Glomerular visceral epithelial cell (primary cell): ENCODE data around the gene EEFSEC.

Experiments used
- DNase-seq: peaks from one replicate; pipeline ENCODE4 v3.0.0-alpha.2; 2016; ENCODE audit errors: extremely low spot score

EEFSEC gene

GRCh38 chr3:128185630-128186447 is 32.6 kb downstream of the EEFSEC start:
- no peak for DNase-seq

DNA sequence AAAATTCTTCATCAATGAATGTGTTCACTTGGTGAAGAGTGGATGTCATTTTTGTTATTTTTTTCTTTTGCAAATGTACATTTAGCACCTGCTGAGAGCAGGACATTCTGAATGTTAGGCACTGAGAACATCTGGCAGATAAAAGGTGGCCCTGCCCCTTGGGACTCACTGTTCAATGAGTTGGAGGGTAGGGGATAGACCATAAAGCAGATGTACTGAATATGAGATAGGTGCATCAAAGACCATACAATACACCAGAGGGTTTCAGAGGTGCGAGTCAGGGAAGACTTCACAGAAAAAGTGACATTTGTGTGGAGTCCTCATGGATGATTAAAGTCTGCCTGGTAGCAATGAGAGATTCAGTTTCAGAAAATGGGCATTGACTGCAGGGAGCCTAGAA is 34.2 kb downstream of the EEFSEC start:
- no peak for DNase-seq

- no peak for DNase-seq
Measured at GRCh38 chr3:128188326-128188725, 35.0 kb downstream of the EEFSEC start.

DNA sequence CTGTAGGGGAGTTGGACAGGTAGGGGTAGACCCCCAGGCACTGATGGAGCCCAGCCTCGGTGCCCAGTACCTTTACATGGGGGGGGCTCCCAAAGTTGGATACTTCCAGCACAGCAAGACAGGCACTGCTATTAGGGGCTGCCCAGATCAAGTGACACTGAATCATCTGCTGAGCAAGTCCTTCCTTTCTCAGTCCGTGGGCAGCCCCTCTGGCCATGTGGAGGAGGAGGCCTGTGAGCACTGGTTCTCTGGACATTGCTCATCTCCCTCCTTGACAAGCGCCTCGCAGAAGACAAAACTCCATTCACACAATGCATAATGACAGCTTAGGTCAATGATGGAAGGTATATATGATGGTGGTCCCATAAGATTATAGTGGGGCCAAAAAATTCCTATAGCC is 35.7 kb downstream of the EEFSEC start:
- no peak for DNase-seq

DNA sequence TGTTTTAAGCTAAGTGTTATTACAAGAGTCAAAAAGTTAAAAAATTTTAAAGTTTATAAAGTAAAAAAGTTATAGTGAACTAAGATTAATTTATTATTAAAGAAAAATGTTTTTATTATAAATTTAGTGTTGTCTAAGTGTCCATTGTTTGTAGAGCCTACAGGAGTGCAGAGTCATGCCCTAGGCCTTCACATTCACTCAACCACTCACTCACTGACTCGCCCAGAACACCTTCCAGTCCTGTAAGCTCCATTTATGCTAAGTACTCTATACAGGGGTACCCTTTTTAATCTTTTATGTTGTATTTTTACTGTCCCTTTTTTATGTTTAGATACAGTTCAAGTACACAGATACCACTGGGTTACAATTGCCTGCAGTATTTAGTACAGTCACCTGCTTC is 37.2 kb downstream of the EEFSEC start:
- peak; percentile 2 for DNase-seq

GRCh38 chr3:128192131-128192530 is 38.9 kb downstream of the EEFSEC start:
- no peak for DNase-seq

- DNase-seq = no peak
Measured at GRCh38 chr3:128193168-128193567, 39.9 kb downstream of the EEFSEC start.

DNA sequence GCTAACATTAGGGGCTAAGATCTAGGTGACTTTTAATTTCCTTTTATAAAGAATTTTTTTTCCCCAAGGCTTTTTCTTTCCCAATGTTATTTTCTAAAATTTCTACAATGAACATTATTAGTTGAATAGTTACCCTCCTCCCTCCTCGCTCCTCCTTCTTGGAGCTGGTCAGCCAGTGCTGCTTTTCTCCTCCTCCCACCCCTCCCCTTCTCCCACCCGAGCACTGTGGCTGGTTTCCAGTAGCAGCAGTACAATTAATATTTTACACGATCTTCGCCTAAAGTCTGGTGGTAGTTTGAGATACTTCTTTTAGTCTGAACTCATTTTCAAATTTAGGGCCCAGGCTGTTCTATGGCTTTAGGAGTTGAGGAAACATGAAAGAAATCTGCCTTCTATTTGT is 41.6 kb downstream of the EEFSEC start:
- DNase-seq = no peak

DNA sequence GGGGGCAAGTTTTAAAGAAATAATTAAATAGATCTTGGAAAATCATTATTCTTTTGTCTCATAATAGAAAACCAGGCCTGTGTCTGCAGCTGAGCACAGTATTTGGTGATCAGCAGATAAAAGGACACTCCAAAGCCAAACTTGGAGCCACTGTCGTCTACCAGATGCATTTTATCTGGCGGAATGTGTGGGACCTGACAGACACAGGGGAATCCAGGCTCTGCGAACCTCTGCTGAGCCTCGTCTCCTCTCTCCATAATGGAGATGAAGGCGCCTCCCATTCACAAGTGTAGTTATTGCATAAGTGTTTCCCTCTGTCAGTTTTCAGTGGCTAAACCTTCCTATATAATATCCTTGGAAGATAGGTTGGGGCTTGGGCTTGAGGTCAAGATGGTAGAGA is 42.1 kb downstream of the EEFSEC start:
- no peak for DNase-seq

GRCh38 chr3:128195802-128196201 is 42.5 kb downstream of the EEFSEC start:
- DNase-seq = no peak

DNA sequence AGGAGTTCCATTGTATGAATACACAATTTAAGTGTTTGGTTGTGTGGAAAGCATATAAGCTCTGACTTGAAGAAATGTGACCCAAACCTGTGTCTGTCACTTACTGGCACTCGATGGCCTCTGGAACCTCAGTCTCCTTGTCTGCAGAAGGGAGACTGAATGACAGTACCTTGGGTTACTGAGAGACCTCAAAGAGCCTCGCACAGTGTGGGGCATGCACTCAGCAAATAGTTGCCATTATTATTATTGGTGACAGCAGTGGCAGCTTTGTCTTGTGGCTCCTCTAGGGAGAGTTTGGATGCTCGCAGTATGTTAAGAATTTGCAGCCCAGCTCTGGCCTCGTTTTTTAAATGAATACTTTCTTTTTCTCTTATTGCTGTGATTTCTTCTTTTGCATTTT is 43.4 kb downstream of the EEFSEC start:
- no peak for DNase-seq

DNA sequence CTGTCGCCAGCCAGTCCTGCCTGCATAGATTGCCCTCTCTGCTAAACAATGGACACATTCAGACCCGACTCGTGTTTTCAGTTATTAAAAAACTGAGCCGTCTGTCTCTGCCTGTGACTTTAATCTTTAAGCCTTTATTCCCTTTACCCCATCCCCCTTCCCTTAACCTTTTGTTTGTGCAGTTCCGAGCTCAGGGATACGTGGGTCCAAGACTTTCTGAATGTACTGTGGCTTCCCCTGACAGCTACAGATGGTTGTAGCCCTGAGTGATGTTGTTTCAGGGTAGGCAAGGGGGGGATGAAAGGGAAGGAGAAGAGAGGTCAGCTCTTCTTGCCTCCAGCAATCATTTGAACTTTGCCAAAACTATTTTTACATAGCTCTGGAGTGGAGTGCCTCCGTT is 44.6 kb downstream of the EEFSEC start:
- DNase-seq = no peak

GRCh38 chr3:128198313-128198712 is 45.0 kb downstream of the EEFSEC start:
- DNase-seq = no peak

- DNase-seq = no peak
Measured at GRCh38 chr3:128199110-128199509, 45.8 kb downstream of the EEFSEC start.

- no peak for DNase-seq
Measured at GRCh38 chr3:128201158-128201755, 48.0 kb downstream of the EEFSEC start.

DNA sequence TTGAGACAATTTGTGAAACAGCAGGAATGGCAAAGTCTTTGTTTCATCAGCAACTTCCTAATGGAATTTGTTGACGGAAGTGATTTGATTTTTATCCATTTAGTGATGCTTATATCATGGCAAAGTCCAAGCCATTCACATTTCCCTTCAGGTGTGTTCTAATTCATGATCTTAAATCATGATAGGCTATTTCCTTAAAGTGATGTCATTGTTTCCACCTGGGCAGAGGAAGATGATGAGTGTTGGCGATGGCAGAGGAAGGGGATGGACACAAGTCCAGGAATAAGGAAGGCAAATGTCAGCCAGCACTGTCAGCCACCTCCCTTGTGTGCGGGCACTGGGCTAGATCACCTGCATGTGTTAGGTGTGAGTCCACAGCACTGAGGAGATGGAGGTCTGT is 49.9 kb downstream of the EEFSEC start:
- DNase-seq = no peak

GRCh38 chr3:128205558-128206145 is 52.4 kb downstream of the EEFSEC start:
- DNase-seq = no peak

DNA sequence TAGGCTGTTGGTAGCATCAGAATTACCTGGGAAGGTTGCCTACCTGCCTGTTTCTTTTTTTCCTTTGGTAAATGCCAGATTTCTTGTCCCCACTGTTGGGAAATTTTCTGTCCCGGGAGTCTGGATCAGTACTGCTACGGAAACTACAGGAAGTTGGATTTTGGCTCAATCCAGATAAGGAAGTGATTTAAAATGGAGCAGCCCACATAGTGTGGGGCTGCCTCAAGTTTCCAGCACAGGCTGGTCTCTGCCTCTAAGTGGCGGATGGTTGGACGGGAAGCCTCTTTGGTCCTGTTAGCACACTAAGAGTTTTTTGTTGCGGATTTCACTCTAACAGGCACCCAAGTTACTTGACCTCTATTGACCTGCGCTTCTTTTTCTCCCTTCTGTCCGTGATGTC is 54.7 kb downstream of the EEFSEC start:
- DNase-seq = no peak

DNA sequence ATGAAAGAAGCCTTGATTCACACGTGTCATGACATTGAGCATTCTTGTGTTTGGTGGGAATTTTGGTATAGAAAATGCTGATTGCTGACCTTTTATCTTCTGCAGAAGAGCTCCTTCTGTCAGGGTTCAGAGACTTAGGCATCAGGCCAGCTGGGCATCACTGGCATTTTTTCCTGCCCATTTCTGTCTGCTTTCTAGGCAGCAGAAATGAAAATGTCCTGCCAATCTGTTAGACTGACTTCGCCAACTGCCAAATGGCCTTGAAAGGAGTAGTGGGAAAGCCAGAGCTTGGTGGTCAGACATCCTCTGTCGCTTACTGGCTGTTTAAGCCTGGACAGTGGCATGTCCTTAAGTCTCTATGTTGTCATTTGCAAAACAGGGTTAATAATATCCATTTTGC is 57.4 kb downstream of the EEFSEC start:
- DNase-seq = no peak

- no peak for DNase-seq
Measured at GRCh38 chr3:128214056-128214455, 60.8 kb downstream of the EEFSEC start.

GRCh38 chr3:128215290-128215689 is 62.0 kb downstream of the EEFSEC start:
- peak; percentile 32 for DNase-seq

DNA sequence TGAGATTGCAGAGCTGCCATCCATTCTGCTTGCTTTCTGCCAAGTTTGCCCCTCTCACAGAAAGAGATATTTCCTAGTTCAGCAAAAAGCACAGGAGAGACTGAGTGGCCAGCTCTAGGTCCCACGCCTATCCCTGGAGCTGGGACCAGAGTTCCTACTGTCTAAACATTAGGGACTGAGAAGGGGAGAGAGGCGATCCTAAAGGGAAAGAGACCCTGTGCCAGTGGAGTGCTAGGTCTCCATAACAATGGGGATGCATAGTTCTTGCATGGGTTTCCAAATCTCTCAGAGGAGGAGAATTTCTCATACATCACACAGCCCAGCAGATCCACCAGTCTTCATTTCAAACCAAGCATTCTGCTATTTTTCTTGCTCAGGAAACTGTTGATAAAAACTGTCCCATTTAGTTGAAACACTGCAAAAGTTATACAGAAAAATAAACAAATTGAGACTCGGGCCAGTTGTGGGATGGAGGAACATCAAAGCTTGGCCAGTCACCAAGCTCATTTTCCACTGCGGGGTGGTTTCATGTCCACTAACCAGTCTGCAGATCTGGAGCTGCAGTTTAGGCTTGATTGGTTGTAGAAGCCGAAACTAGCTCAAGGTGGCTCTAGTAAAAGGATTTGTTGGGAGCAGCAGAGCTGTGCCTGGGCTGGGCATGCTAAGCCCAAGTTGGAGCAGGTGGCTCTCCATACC is 62.7 kb downstream of the EEFSEC start:
- DNase-seq = no peak
